A673 (cell line): ENCODE measurements around the gene PRRC2A. TPM values are rescaled to one million over a fixed set of nuclear protein-coding genes. Genes with fewer than 3 reads are reported as not detected.

Source experiments
- BruUV-seq: library from RNA; stranded (reverse); fragments of 400-500 nt; replicated peaks from 2 replicates; lab custom pipeline; 2021; lab: Mats Ljungman, UMichigan
- CTCF ChIA-PET: fragments of 300-600 bp; sonication (Branson Sonifier 250); formaldehyde crosslinking; loops from one replicate; lab custom pipeline; 2022; ENCODE audit warnings: antibody characterized with exemption; lab: Charles Lee
- POLR2A ChIA-PET: fragments of 300-600 bp; sonication (Branson Sonifier 250); formaldehyde crosslinking; loops from one replicate; lab custom pipeline; 2022; ENCODE audit warnings: antibody characterized with exemption; ENCODE audit not compliant: low non-redundant PET; lab: Charles Lee
- DNase-seq: peaks from one replicate; pipeline ENCODE4 v3.0.0-alpha.2; 2015; ENCODE audit warnings: low spot score
- H3K27ac ChIP-seq: fragments of 200-600 bp; sonication (generic); 2 replicates; pipeline ENCODE4 v1.5.1; 2016; ENCODE audit warnings: mixed run types, low read depth, mild to moderate bottlenecking, mixed read lengths, antibody characterized with exemption, low read length; ENCODE audit not compliant: poor library complexity, severe bottlenecking
- H3K27me3 ChIP-seq: fragments of 200-600 bp; sonication (generic); replicated peaks from 2 replicates; pipeline ENCODE4 v1.6.1; 2017; ENCODE audit warnings: mixed run types, low read depth, mild to moderate bottlenecking, mixed read lengths, antibody characterized with exemption, low read length; ENCODE audit not compliant: insufficient read depth, poor library complexity
- H3K36me3 ChIP-seq: fragments of 200-600 bp; sonication (generic); 2 replicates; pipeline ENCODE4 v1.6.1; 2016; ENCODE audit warnings: mixed run types, mild to moderate bottlenecking, mixed read lengths, antibody characterized with exemption, low read length; ENCODE audit not compliant: insufficient read depth, poor library complexity, severe bottlenecking
- H3K4me1 ChIP-seq: fragments of 200-600 bp; sonication (generic); 2 replicates; pipeline ENCODE4 v1.6.1; 2017; ENCODE audit warnings: mixed run types, mild to moderate bottlenecking, mixed read lengths, antibody characterized with exemption, low read length; ENCODE audit not compliant: insufficient read depth, poor library complexity, severe bottlenecking
- H3K4me3 ChIP-seq: fragments of 200-600 bp; sonication (generic); 2 replicates; pipeline ENCODE4 v1.5.1; 2016; ENCODE audit warnings: low read depth, mixed run types, mild to moderate bottlenecking, mixed read lengths, low read length; ENCODE audit not compliant: poor library complexity, severe bottlenecking
- H3K9me3 ChIP-seq: fragments of 200-600 bp; sonication (generic); 2 replicates; pipeline ENCODE4 v1.6.1; 2016; ENCODE audit warnings: mixed run types, low read depth, mild to moderate bottlenecking, mixed read lengths, antibody characterized with exemption, low read length; ENCODE audit not compliant: poor library complexity, severe bottlenecking
- EZH2 ChIP-seq: fragments of 200-600 bp; sonication (generic); IDR thresholded peaks from 2 replicates; pipeline ENCODE4 v1.6.1; 2017; ENCODE audit warnings: borderline replicate concordance, low read depth, mild to moderate bottlenecking, mixed read lengths, antibody characterized with exemption, low read length; ENCODE audit not compliant: poor library complexity, severe bottlenecking
- intact Hi-C: fragments of 100-400 bp; cut with micrococcal nuclease; formaldehyde crosslinking; loops from one replicate; pipeline ENCODE4 v1.10.0; 2022; ENCODE audit not compliant: unreplicated experiment
- total RNA-seq: library from RNA; stranded (reverse); gene quantifications from 2 replicates; pipeline ENCODE4 v1.2.3, GENCODE V29; 2021
- TF ChIP-seq, protein P1 (sequence below): fragments of 300-800, 200-600 bp; sonication (generic); conservative IDR thresholded peaks from 2 replicates; pipeline ENCODE4 v1.5.1; 2017; ENCODE audit warnings: low read depth, mild to moderate bottlenecking, antibody characterized with exemption, low read length, moderate library complexity, mixed read lengths

Gene PRRC2A
- total RNA-seq, 1 experiment from 2014 or later = 289 TPM

DNA sequence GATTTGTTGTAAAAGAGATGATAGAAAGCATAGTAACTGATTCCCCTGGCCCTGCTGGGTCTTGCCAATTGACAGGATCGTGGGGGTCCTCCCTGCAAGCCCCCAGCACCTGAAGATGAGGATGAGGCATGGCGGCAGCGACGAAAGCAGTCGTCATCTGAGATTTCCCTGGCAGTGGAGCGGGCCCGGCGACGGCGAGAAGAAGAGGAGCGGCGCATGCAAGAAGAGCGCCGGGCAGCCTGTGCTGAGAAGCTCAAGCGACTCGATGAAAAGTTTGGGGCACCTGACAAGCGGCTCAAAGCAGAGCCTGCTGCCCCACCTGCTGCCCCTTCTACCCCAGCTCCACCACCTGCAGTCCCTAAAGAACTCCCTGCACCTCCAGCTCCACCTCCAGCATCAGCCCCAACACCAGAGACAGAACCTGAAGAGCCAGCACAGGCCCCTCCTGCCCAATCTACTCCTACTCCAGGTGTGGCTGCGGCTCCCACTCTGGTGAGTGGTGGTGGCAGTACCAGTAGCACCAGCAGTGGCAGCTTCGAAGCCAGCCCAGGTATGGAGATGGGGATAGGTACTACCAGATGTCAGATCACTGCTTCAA lies 7.3 kb downstream of the PRRC2A start:
- Histone ChIP-seq H3K36me3 (peaks cover 100% of the 10 kb centered on the region), H3K27me3 (no peaks in the 10 kb centered on the region), H3K4me3 (no peak overlapping the region), H3K9me3 (no peaks in the 10 kb centered on the region), H3K4me1 (peaks cover 2% of the 10 kb centered on the region), H3K27ac (no peak overlapping the region)
- CTCF ChIA-PET = no interaction called here
- POLR2A ChIA-PET = no interaction called here
- BruUV-seq = no TSS peak
- DNase-seq = no peak
- intact Hi-C loops = no loop called here
- TF ChIP-seq EZH2 = no peak
- TF ChIP-seq, protein P1, sequence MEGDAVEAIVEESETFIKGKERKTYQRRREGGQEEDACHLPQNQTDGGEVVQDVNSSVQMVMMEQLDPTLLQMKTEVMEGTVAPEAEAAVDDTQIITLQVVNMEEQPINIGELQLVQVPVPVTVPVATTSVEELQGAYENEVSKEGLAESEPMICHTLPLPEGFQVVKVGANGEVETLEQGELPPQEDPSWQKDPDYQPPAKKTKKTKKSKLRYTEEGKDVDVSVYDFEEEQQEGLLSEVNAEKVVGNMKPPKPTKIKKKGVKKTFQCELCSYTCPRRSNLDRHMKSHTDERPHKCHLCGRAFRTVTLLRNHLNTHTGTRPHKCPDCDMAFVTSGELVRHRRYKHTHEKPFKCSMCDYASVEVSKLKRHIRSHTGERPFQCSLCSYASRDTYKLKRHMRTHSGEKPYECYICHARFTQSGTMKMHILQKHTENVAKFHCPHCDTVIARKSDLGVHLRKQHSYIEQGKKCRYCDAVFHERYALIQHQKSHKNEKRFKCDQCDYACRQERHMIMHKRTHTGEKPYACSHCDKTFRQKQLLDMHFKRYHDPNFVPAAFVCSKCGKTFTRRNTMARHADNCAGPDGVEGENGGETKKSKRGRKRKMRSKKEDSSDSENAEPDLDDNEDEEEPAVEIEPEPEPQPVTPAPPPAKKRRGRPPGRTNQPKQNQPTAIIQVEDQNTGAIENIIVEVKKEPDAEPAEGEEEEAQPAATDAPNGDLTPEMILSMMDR = no peak

DNA sequence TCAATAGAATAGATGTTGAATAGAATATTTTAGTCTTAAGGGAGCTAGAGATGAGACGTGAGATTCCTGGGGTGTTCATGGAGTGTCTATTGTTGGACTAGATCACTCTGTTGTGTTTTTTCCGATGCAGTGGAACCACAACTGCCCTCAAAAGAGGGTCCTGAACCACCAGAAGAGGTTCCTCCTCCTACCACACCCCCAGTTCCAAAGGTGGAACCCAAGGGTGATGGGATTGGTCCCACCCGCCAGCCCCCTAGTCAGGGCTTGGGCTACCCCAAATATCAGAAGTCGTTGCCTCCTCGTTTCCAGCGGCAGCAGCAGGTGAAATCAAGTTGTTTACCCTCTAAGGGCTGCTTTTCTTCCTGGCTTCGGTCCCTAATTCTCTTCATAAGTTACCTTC lies 8.5 kb downstream of the PRRC2A start:
- no peaks in the 10 kb centered on the region for H3K9me3 ChIP-seq
- ChIA-PET CTCF (interaction anchor here (0.5 kb wide), 1 partner anchor 82 kb away, joined by 3 read pairs; the partner anchor contains the start of gene NFKBIL1), POLR2A (no interaction called here)
- no peak overlapping the region for H3K4me3 ChIP-seq
- no peaks in the 10 kb centered on the region for H3K4me1 ChIP-seq
- no TSS peak for BruUV-seq
- no peak overlapping the region for H3K27ac ChIP-seq
- peaks cover 100% of the 10 kb centered on the region for H3K36me3 ChIP-seq
- TF ChIP-seq, protein P1 = no peak
- TF ChIP-seq EZH2 = no peak
- no peak for DNase-seq
- intact Hi-C loops = no loop called here
- no peaks in the 10 kb centered on the region for H3K27me3 ChIP-seq

DNA sequence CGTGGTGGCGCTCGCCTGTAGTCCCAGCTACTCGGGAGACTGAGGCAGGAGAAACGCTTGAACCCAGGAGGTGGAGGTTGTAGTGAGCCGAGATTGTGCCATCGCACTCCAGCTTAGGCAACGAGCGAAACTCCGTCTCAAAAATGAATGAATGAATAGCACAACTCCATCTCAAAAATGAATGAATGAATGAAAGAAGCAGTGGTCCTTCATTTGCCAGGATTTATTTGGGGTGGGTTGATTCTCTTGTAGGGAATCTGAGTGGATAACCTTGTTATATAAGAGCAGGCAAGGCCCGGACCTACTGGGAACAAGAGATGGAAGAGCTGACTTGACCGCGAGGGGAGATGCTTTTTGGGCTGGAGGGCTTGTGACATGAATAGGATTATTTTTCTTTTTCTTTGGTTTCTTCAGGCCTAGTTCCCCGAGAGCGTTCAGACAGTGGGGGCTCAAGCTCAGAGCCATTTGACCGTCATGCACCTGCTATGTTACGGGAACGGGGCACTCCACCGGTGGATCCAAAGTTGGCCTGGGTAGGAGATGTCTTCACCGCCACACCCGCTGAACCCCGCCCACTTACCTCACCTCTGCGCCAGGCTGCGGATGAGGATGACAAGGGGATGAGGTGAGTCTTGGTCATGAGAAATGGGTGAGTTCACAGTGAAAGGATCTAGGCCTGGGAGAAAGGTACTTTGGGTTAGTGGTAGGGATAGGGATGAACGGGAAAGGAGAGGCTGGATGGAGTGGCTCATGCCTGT lies 9.8 kb downstream of the PRRC2A start:
- Histone ChIP-seq H3K9me3 (no peaks in the 10 kb centered on the region), H3K27ac (no peak overlapping the region), H3K36me3 (peaks cover 100% of the 10 kb centered on the region), H3K27me3 (no peaks in the 10 kb centered on the region), H3K4me1 (no peaks in the 10 kb centered on the region), H3K4me3 (no peak overlapping the region)
- no TSS peak for BruUV-seq
- CTCF ChIA-PET = no interaction called here
- no peak for TF ChIP-seq EZH2
- TF ChIP-seq, protein P1 = no peak
- POLR2A ChIA-PET = no interaction called here
- no peak for DNase-seq
- intact Hi-C loops = no loop called here
